CD4-positive, alpha-beta T cell treated with Interleukin-15 for 1 hour (primary cell): ENCODE data around the gene DAGLA.

Experiments used
- DNase-seq: peaks from one replicate; pipeline ENCODE4 v3.0.0-alpha.2; 2020

The DAGLA gene

GRCh38 chr11:61731211-61731951 is 51.2 kb downstream of the DAGLA start:
- no peak for DNase-seq

DNA sequence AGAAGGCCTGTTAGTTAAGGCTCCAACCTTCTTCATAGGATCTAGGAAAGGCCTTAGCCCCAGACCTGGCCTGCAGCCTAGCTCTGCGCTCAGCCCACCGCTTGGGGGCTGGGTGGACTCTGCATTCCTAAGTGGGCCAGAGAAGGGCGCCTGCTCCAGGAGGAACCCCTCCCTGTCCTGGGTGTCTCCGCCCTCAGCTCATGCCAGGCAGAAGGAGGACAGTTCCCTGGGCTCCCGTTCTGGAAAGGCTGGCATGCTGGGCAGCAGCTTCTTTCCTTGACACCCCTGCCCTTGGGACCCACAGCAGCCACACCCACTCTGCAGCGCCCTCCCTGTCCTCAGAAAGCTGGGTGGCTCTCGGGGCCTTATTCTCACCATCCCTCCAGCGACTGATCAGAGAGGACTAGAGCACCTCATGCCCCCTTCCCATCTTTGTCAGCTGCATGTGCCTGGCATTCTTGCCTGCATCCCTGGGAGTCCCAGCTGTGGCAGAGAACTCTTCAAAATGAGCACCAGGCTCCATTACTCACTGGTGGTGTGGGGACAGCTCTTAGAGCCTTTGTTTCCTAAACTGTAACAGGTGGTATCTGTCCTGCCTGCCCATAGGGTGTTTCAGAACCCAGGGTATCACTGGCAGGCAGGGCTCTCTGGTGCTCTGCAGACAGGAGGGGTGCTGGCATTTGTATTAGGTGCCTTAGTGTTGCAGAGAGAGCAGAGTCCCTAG is 51.9 kb downstream of the DAGLA start:
- no peak for DNase-seq

GRCh38 chr11:61732705-61733104 is 52.5 kb downstream of the DAGLA start:
- no peak for DNase-seq

- DNase-seq: peak; percentile 83
Observed at GRCh38 chr11:61733120-61733978, 53.2 kb downstream of the DAGLA start.

- DNase-seq: no peak
Observed at GRCh38 chr11:61734767-61735166, 54.6 kb downstream of the DAGLA start.

GRCh38 chr11:61735391-61735790 is 55.2 kb downstream of the DAGLA start:
- no peak for DNase-seq

GRCh38 chr11:61736310-61736709 is 56.1 kb downstream of the DAGLA start:
- no peak for DNase-seq

- DNase-seq: no peak
Observed at GRCh38 chr11:61737131-61737530, 56.9 kb downstream of the DAGLA start.

DNA sequence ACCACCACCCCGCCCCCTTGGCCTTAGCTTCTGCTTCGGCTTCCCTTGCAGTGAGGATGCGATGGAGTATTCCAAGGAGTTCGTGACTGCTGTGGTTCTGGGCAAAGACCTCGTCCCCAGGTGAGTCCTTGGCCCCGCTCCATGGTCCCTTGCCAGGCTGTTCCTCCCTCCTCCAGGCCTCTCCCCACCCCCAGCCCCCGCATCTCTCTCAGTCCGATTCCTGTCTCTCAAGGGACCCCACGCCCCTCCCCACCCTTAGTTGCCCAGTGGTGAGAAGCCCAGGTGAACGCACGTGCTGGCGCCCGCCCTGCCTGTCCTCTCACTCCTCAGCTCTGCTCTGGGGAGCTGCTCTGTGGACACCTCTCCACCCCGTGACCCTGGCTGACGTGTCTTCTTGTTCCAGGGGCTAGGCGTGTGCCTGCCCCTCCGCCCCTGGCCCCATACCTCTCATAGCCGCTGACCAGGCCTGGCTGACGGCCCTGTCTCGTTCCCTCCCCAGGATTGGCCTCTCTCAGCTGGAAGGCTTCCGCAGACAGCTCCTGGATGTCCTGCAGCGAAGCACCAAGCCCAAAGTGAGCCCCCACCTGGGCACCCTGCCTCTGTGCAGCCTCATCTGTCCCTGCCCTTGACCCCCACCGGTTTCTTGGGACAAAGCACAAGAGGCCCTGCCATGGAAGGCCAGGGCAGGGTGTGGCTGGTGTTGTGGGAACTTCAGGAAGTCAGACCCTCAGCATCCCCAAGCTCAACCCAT is 57.6 kb downstream of the DAGLA start:
- DNase-seq: no peak

- DNase-seq: no peak
Observed at GRCh38 chr11:61738776-61739175, 58.6 kb downstream of the DAGLA start.

DNA sequence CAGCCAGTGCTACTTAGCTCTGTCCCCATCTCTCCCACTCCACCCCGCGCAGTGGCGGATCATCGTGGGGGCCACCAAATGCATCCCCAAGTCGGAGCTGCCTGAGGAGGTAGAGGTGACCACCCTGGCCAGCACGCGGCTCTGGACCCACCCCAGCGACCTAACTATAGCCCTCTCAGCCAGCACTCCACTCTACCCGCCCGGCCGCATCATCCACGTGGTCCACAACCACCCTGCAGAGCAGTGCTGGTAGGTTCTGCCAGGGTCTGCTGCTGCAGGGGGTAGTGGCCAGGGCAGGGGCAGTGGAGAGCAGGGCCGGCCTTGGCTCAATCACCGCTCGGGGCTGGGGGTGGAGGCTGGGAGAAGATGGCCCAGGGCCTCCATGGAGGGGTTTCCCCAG is 59.2 kb downstream of the DAGLA start:
- no peak for DNase-seq

DNA sequence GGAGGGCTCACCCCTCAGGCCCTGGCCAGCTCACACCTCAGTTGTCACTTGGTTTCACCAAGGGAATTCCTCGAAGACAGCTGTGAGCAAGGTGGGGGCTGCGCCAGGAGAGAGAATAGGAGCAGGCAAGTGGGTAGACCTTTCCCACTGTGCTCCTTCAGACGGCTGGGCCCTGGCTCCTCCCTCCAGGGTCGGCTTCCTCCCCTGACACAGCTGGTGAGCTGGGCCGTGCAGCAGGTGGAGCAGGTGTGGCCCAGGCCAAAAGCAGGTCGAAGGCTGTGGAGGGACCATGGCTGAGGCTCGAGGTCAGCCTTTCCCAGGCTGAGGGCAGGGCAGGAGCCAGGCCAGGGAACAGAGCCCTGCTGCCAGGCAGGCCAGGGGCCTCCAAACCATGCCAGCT is 59.8 kb downstream of the DAGLA start:
- DNase-seq: no peak

GRCh38 chr11:61742391-61742790 is 62.2 kb downstream of the DAGLA start:
- DNase-seq: peak; percentile 28

- no peak for DNase-seq
Observed at GRCh38 chr11:61743486-61744095, 63.4 kb downstream of the DAGLA start.

- DNase-seq: no peak
Observed at GRCh38 chr11:61744181-61744580, 64.0 kb downstream of the DAGLA start.

DNA sequence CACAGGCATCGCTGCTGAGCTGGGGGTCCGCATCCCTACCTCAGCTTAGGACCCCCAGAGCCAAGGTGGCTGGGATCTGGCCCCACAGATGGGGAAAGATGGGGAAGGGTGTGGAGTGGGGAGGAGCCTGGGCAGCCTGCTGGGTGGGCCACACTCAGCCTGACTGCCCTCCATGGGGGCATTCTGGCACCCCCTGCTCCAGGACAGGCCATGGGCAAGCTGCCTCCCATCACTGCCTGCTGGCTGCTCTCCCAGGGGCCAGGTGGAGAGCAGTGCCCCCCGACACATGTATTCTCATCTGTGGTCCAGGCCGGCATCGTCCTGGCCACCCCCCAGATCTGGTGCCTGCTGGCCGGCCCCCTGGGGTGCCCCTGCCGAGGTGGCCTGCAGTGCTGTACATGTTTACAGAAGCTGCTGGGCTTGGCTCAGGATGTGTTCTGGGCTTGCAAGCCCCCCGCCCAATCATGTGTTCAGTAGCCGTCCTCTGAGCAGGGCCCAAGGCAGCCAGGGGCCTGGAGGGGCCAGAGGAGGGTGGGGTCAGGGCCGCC is 64.5 kb downstream of the DAGLA start:
- no peak for DNase-seq

GRCh38 chr11:61745781-61746441 is 65.7 kb downstream of the DAGLA start:
- DNase-seq: no peak

GRCh38 chr11:61746442-61747191 is 66.4 kb downstream of the DAGLA start:
- DNase-seq: no peak

DNA sequence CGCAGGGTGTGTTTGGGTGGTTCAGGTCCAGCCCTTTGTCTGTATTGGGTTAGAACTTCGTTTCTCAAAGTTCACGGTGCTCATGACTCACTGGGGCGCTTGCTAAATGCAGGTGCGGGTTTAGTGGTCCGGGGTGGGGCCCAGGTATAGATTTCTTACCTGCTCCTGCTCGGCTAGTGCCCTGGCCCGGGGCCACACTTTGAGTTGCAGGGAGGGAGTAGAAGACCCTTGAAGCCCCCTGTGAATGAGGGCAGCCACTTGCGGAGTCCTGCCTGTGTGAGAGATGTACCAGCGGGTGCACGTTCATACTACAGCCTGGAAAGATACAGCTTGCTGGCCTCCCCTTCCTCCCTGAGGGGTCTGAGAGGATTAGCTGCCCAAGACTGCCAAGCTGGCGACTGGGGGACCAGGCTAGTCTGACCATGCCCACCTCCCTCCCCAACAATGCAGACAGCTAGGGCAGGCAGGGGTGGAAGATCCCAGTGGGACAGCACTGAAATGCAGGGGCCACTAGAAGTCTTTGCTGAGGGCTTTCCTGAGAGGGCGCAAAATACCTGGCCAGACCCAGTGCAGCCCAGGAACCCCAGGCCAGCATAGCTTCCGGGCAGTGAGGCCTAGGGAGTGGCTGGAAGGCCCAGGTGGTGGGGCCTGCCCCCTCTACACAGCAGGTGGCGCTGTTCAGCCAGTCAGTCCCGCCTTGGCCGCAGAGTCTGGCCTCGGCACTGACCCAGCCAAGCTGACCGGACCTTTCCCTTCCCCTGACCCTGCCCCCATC is 67.2 kb downstream of the DAGLA start:
- DNase-seq: peak; percentile 25

DNA sequence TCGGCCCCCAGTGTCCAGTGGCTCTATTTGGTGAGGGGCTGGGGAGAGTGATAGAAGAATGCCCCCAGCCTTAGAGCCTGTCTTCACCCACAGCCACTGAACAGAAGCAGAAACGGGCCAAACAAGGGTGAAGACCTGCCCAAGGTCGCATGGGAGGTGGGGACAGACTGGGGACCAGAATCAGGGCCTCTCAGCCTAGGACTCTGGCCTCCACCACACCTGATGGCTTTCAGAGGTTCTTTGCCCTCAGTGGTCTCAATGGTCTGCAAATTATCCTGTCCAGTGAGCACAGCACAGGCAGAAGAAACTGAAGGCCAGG is 67.7 kb downstream of the DAGLA start:
- no peak for DNase-seq
